Mesothelial cell of epicardium (in vitro differentiated cells): ENCODE results near the gene BCAN. TPM values are rescaled to one million over a fixed set of nuclear protein-coding genes. Genes with fewer than 3 reads are reported as not detected.

Source experiments
- DNase-seq, 2 experiments: peaks; one replicate each; pipeline ENCODE4 v3.0.0; 2021; ENCODE audit warnings: low spot score in 2 of 2; ENCODE audit not compliant: unreplicated experiment in 2 of 2
- H3K27ac Mint-ChIP-seq: 2 replicates; pipeline ENCODE4 v1.8.0; 2021; ENCODE audit warnings: mixed read lengths
- H3K27me3 Mint-ChIP-seq: 2 replicates; pipeline ENCODE4 v1.8.0; 2021; ENCODE audit warnings: low read depth, mixed read lengths
- H3K36me3 Mint-ChIP-seq: 2 replicates; pipeline ENCODE4 v1.8.0; 2021; ENCODE audit warnings: mixed read lengths
- H3K4me1 Mint-ChIP-seq: 2 replicates; pipeline ENCODE4 v1.8.0; 2021; ENCODE audit warnings: mixed read lengths
- H3K4me3 Mint-ChIP-seq: 2 replicates; pipeline ENCODE4 v1.8.0; 2021; ENCODE audit warnings: mild to moderate bottlenecking, moderate library complexity, mixed read lengths
- H3K9me3 Mint-ChIP-seq: 2 replicates; pipeline ENCODE4 v1.8.0; 2021; ENCODE audit warnings: mixed read lengths
- CTCF ChIP-seq: fragments of 200-600 bp; sonication (generic); IDR thresholded peaks from one replicate; pipeline ENCODE4 v1.5.0; 2021; ENCODE audit warnings: antibody characterized with exemption; ENCODE audit not compliant: unreplicated experiment
- total RNA-seq: library from RNA; stranded (reverse); gene quantifications from 3 replicates; pipeline ENCODE4 v1.2.1, GENCODE V29; 2021

Gene BCAN
- total RNA-seq, 1 donor from 2014 or later = 0.85 TPM

GRCh38 chr1:156670359-156670758, 28.4 kb downstream of the BCAN start:
- H3K27me3 Mint-ChIP-seq = no peaks in the 10 kb centered on the region
- no peak for DNase-seq
- H3K4me3 Mint-ChIP-seq = no peak overlapping the region
- no peak for TF ChIP-seq CTCF
- no peaks in the 10 kb centered on the region for H3K9me3 Mint-ChIP-seq
- H3K36me3 Mint-ChIP-seq = peaks cover 25% of the 10 kb centered on the region
- no peak overlapping the region for H3K27ac Mint-ChIP-seq
- H3K4me1 Mint-ChIP-seq = peaks cover 61% of the 10 kb centered on the region

GRCh38 chr1:156670791-156671190, 28.9 kb downstream of the BCAN start:
- Mint-ChIP-seq H3K27ac (no peak overlapping the region), H3K4me1 (peaks cover 61% of the 10 kb centered on the region), H3K36me3 (peaks cover 25% of the 10 kb centered on the region), H3K9me3 (no peaks in the 10 kb centered on the region), H3K4me3 (no peak overlapping the region), H3K27me3 (no peaks in the 10 kb centered on the region)
- no peak for TF ChIP-seq CTCF
- no peak for DNase-seq

- no peak for TF ChIP-seq CTCF
- no peaks in the 10 kb centered on the region for H3K9me3 Mint-ChIP-seq
- no peak for DNase-seq
- peaks cover 60% of the 10 kb centered on the region for H3K4me1 Mint-ChIP-seq
- no peak overlapping the region for H3K4me3 Mint-ChIP-seq
- H3K27ac Mint-ChIP-seq = no peak overlapping the region
- H3K27me3 Mint-ChIP-seq = no peaks in the 10 kb centered on the region
- peaks cover 25% of the 10 kb centered on the region for H3K36me3 Mint-ChIP-seq
Observed at GRCh38 chr1:156671804-156672203, 29.9 kb downstream of the BCAN start.

GRCh38 chr1:156673387-156674121, 31.6 kb downstream of the BCAN start:
- H3K4me1 Mint-ChIP-seq = peaks cover 57% of the 10 kb centered on the region
- H3K9me3 Mint-ChIP-seq = no peaks in the 10 kb centered on the region
- H3K27me3 Mint-ChIP-seq = peaks cover 12% of the 10 kb centered on the region
- H3K27ac Mint-ChIP-seq = no peak overlapping the region
- DNase-seq = no peak
- no peak for TF ChIP-seq CTCF
- H3K4me3 Mint-ChIP-seq = no peak overlapping the region
- H3K36me3 Mint-ChIP-seq = peaks cover 25% of the 10 kb centered on the region

GRCh38 chr1:156675210-156676113, 33.5 kb downstream of the BCAN start:
- no peak for TF ChIP-seq CTCF
- no peak for DNase-seq
- peak overlapping the region; percentile 67 for H3K4me3 Mint-ChIP-seq
- peak overlapping the region; percentile 56 for H3K27ac Mint-ChIP-seq
- H3K9me3 Mint-ChIP-seq = no peaks in the 10 kb centered on the region
- H3K27me3 Mint-ChIP-seq = peaks cover 24% of the 10 kb centered on the region
- peaks cover 43% of the 10 kb centered on the region for H3K4me1 Mint-ChIP-seq
- peaks cover 25% of the 10 kb centered on the region for H3K36me3 Mint-ChIP-seq
